ENCODE measurements around the gene DPYSL3.

Gene DPYSL3

GRCh38 chr5:147360816-147361215 is 149.1 kb downstream of the DPYSL3 start:
- Histone ChIP-seq H3K4me2 (ENCODE audit: low read depth, low read length, poor library complexity, severe bottlenecking) (no peak overlapping the region), H3K79me2 (ENCODE audit: insufficient read depth, low read length) (no peaks in the 10 kb centered on the region), H3K27ac (ENCODE audit: low read depth, low read length) (no peak overlapping the region), H3K9me2 (replicated peaks; ENCODE audit: insufficient read depth, low read length) (no peaks in the 10 kb centered on the region), H3K9me3 (ENCODE audit: insufficient read depth, low read length) (no peaks in the 10 kb centered on the region), H4K20me1 (ENCODE audit: low read depth, low read length) (no peaks in the 10 kb centered on the region), H2AFZ (ENCODE audit: low read depth, low read length, severe bottlenecking) (no peak overlapping the region), H3K9ac (ENCODE audit: low read length) (no peak overlapping the region), H3K4me3 (ENCODE audit: insufficient read depth, low read length, poor library complexity, severe bottlenecking) (no peak overlapping the region), H3K27me3 (ENCODE audit: low read length) (no peaks in the 10 kb centered on the region), H3F3A (ENCODE audit: insufficient read depth) (no peaks in the 10 kb centered on the region), H3K36me3 (ENCODE audit: low read length) (no peaks in the 10 kb centered on the region)
- TF ChIP-seq CTCF (IDR thresholded peaks at IDR 0.05; ENCODE audit: insufficient read depth, low read length, poor library complexity, severe bottlenecking) = no peak
- TF ChIP-seq EZH2phosphoT487 (conservative IDR thresholded peaks at IDR 0.05; ENCODE audit: low read length) = no peak

GRCh38 chr5:147359581-147359980 is 150.3 kb downstream of the DPYSL3 start:
- TF ChIP-seq EZH2phosphoT487 (conservative IDR thresholded peaks at IDR 0.05; ENCODE audit: low read length) (no peak), CTCF (IDR thresholded peaks at IDR 0.05; ENCODE audit: insufficient read depth, low read length, poor library complexity, severe bottlenecking) (no peak)
- Histone ChIP-seq H3K9me3 (ENCODE audit: insufficient read depth, low read length) (no peaks in the 10 kb centered on the region), H3F3A (ENCODE audit: insufficient read depth) (no peaks in the 10 kb centered on the region), H4K20me1 (ENCODE audit: low read depth, low read length) (no peaks in the 10 kb centered on the region), H3K36me3 (ENCODE audit: low read length) (no peaks in the 10 kb centered on the region), H3K9ac (ENCODE audit: low read length) (no peak overlapping the region), H3K9me2 (replicated peaks; ENCODE audit: insufficient read depth, low read length) (no peaks in the 10 kb centered on the region), H3K4me2 (ENCODE audit: low read depth, low read length, poor library complexity, severe bottlenecking) (no peak overlapping the region), H2AFZ (ENCODE audit: low read depth, low read length, severe bottlenecking) (no peak overlapping the region), H3K27me3 (ENCODE audit: low read length) (no peaks in the 10 kb centered on the region), H3K79me2 (ENCODE audit: insufficient read depth, low read length) (no peaks in the 10 kb centered on the region), H3K4me3 (ENCODE audit: insufficient read depth, low read length, poor library complexity, severe bottlenecking) (no peak overlapping the region), H3K27ac (ENCODE audit: low read depth, low read length) (no peak overlapping the region)

- no peaks in the 10 kb centered on the region for H3K27me3 ChIP-seq (ENCODE audit: low read length)
- no peaks in the 10 kb centered on the region for H3K9me3 ChIP-seq (ENCODE audit: insufficient read depth, low read length)
- no peak overlapping the region for H3K9ac ChIP-seq (ENCODE audit: low read length)
- H3K4me3 ChIP-seq (ENCODE audit: insufficient read depth, low read length, poor library complexity, severe bottlenecking) = no peak overlapping the region
- no peaks in the 10 kb centered on the region for H3F3A ChIP-seq (ENCODE audit: insufficient read depth)
- no peaks in the 10 kb centered on the region for H3K79me2 ChIP-seq (ENCODE audit: insufficient read depth, low read length)
- no peak overlapping the region for H2AFZ ChIP-seq (ENCODE audit: low read depth, low read length, severe bottlenecking)
- H3K9me2 ChIP-seq (replicated peaks; ENCODE audit: insufficient read depth, low read length) = no peaks in the 10 kb centered on the region
- no peak overlapping the region for H3K4me2 ChIP-seq (ENCODE audit: low read depth, low read length, poor library complexity, severe bottlenecking)
- H3K27ac ChIP-seq (ENCODE audit: low read depth, low read length) = no peak overlapping the region
- no peak for TF ChIP-seq CTCF (IDR thresholded peaks at IDR 0.05; ENCODE audit: insufficient read depth, low read length, poor library complexity, severe bottlenecking)
- TF ChIP-seq EZH2phosphoT487 (conservative IDR thresholded peaks at IDR 0.05; ENCODE audit: low read length) = no peak
- H3K36me3 ChIP-seq (ENCODE audit: low read length) = no peaks in the 10 kb centered on the region
- no peaks in the 10 kb centered on the region for H4K20me1 ChIP-seq (ENCODE audit: low read depth, low read length)
Measured at GRCh38 chr5:147359101-147359500, 150.8 kb downstream of the DPYSL3 start.

All from SU-DHL-6 (cell line).